Memory B cell (primary cell): ENCODE data around the gene SDK1.

ENCODE experiments used
- ATAC-seq: fragments of 150-1000 bp; cut with Tn5 transposase; 2 replicates; pipeline ENCODE4 v1.10.0; 2021; ENCODE audit warnings: low read depth, mild to moderate bottlenecking, moderate library complexity
- DNase-seq, 2 donors: peaks; one replicate each; pipeline ENCODE4 v3.0.0; 2022; ENCODE audit warnings: low spot score in 2 of 2
- H3K27ac Mint-ChIP-seq: one replicate; pipeline ENCODE4 v1.8.0; 2022; ENCODE audit warnings: mild to moderate bottlenecking, moderate library complexity, mixed read lengths
- H3K27me3 Mint-ChIP-seq: one replicate; pipeline ENCODE4 v1.8.0; 2022; ENCODE audit warnings: mixed read lengths
- H3K36me3 Mint-ChIP-seq: one replicate; pipeline ENCODE4 v1.8.0; 2022; ENCODE audit warnings: mild to moderate bottlenecking, mixed read lengths
- H3K4me1 Mint-ChIP-seq: one replicate; pipeline ENCODE4 v1.8.0; 2022; ENCODE audit warnings: mixed read lengths
- H3K4me3 Mint-ChIP-seq: one replicate; pipeline ENCODE4 v1.8.0; 2022; ENCODE audit warnings: mild to moderate bottlenecking, moderate library complexity, mixed read lengths
- H3K9me3 Mint-ChIP-seq: one replicate; pipeline ENCODE4 v1.8.0; 2022; ENCODE audit warnings: mixed read lengths

SDK1 gene

DNA sequence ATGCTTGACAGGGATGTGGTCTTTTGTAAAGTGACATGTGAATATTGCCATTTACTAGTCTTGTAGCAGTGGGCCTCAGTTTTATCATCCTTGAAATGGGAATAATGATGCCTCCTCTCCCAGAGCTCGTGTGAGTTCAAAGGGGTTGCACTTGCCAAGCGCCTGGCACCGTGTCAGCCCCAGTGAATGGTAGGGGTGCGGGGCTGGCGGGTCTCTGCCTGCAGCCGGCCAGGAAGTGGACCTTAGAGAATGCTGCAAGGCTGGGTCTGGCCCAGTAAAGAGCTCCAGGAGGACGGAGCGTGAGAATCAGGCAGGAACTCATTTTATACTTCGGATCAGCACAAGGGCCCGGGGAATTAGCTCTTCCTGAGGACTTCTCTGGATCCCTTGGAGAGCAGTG, 856.6 kb downstream of the SDK1 start:
- H3K4me3 Mint-ChIP-seq: no peak overlapping the region
- H3K9me3 Mint-ChIP-seq: peaks cover 3% of the 10 kb centered on the region
- H3K4me1 Mint-ChIP-seq: peaks cover 2% of the 10 kb centered on the region
- H3K27me3 Mint-ChIP-seq: peaks cover 8% of the 10 kb centered on the region
- H3K27ac Mint-ChIP-seq: no peak overlapping the region
- ATAC-seq: no peak
- DNase-seq: no peak
- no peaks in the 10 kb centered on the region for H3K36me3 Mint-ChIP-seq

DNA sequence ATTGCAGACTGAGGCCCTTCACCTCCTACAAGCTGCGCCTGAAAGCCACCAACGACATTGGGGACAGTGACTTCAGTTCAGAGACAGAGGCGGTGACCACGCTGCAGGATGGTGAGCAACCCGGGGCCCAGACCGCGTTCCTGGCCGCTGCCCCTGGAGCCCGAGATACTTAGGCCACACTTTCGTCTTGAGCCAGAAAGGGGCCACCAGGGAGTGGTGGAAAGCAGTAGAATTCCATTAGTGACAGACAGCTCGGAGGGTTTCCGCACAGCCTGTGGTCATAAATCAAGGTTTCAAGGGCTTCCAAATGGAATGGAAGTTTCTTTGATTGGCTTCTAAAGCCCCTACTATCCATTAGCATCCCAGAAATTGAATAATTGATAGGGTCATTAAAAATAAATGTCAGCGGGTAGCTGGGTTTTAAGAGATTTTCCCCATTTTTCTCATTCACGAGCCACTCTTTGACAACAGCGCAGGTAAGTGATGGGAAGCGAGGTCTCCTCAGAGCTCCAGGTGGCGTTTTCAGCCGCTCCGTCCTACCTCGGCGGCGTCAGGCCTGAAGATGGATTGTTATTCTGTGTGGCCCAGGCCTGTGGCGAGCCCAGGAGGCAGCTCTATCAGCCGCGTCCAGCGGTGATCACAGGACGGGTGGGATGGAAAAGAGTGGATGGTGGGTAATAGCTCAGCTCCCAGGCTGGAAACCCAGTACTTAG, 857.5 kb downstream of the SDK1 start:
- H3K4me3 Mint-ChIP-seq: no peak overlapping the region
- H3K9me3 Mint-ChIP-seq: peaks cover 3% of the 10 kb centered on the region
- ATAC-seq: no peak
- H3K27ac Mint-ChIP-seq: no peak overlapping the region
- H3K27me3 Mint-ChIP-seq: peaks cover 6% of the 10 kb centered on the region
- no peak for DNase-seq
- no peaks in the 10 kb centered on the region for H3K36me3 Mint-ChIP-seq
- H3K4me1 Mint-ChIP-seq: peaks cover 2% of the 10 kb centered on the region

DNA sequence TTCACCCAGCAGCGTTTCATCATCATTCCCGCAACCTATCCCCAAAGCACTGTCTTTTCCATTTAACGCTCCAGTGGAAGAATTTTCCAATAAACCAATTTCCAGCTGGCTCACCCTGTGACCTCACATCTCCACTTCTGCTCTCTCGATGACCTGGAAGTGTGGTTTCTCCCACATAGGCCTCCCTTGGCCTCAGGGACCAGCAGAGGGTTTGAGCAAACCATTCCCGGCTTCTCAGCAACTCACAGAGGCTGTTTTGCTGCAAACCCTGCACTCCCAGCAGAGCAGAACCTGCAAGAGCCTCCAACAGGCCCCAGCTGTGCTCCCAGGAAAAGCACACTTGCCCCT, 858.1 kb downstream of the SDK1 start:
- DNase-seq (no peak), ATAC-seq (no peak)
- no peak overlapping the region for H3K27ac Mint-ChIP-seq
- H3K4me1 Mint-ChIP-seq: peaks cover 2% of the 10 kb centered on the region
- no peak overlapping the region for H3K4me3 Mint-ChIP-seq
- H3K27me3 Mint-ChIP-seq: peaks cover 6% of the 10 kb centered on the region
- H3K9me3 Mint-ChIP-seq: peaks cover 3% of the 10 kb centered on the region
- H3K36me3 Mint-ChIP-seq: no peaks in the 10 kb centered on the region

DNA sequence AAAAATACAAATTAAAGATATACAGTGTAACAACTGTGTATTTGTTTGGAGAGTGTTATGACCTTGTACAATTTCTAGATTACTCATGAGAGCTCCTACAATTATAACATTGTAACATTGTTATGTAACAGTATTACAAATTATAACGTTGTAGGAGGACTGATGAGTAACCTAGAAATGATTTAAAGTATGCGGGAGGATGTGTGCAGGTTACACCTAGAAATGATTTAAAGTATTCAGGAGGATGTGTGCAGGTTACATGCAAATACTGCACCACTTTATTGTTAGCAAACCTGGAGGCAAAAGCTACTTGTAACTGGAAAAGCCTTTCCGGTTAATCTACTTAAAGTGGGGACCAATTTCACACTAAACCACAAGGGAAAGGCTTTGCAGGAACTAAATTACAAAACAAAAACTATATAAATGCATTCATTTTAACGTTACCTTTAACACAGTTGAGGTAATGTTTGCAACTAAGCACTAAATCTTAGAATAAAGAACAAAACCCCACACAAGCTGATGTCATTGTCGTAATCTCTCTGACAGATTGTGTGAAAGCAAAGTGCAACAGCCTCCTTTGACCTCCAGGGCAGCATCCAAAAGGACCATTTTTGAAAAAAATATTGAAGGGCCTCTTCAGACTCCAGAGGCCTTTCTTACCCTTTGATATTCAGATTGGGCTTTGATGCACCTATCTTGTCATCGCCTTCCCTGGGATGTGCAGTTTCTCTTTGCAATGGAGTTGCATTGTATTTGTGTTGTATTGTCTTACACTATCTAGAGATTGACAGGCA, 858.9 kb downstream of the SDK1 start:
- Mint-ChIP-seq H3K27me3 (peaks cover 6% of the 10 kb centered on the region), H3K4me1 (peaks cover 2% of the 10 kb centered on the region), H3K9me3 (peaks cover 3% of the 10 kb centered on the region), H3K4me3 (no peak overlapping the region), H3K36me3 (no peaks in the 10 kb centered on the region), H3K27ac (no peak overlapping the region)
- ATAC-seq: no peak
- no peak for DNase-seq

DNA sequence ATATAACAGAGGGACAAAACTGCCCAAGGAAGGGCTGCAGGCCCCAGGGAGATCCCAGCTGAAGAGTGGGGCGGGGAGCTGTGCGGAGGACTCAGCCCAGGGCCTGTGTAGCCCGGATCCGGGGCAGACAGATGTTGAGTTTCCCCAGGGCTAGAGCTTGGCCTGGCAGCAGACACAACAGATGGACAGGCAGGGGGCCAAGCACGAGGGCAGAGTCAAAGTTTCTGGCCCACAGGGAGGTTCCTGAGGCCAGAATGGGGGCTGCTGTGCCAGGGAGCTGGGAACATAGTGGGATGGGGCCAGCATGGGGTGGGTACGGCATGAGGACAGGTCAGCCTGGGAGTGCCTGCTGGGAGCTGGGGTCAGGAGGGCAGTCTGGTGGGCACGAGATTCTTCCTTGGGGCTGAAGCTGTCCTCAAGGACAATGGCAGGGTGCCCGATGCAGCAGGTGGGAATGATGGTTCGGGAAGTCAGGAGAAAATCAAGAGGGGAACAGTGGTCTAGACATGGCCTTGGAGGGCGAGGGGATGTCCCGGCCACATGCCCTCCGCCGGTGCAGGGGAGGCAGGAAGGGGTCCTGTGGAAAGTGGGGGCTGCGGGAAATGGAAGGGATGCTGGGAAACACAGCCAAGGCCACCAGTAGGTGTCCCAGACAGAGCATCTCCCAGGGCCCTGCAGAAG, 862.0 kb downstream of the SDK1 start:
- DNase-seq: no peak

DNA sequence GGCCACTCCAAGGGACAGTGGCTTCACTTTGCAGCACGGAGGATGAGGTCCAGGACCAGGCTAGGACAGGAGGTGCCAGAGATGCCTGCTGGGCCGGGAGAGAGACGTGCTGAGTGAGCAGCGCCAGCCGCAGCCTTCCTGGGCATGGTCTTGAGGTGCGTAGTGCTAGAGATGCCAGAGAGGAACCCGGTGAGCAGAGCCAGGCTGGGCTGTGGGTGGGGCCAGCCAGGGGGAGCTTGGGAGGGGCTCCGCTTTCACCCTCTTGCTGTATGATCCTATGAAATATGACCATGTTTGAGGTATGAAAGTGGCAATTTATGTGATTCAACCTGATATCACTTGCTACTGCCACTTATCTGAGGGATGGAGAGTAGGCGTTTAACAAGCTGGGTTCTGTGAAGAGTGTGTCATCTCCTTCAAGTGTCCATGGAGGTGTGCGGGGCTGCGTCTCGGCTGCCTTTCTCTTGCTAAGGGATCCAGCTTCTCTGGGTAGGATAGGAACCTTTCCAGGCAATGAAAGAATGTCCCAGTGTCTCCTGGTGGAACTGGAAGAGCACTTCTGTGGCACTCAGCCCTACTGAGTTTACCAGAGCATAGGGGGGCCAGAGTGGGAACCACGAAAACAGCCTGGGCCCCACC, 862.6 kb downstream of the SDK1 start:
- H3K27me3 Mint-ChIP-seq: peaks cover 1% of the 10 kb centered on the region
- H3K9me3 Mint-ChIP-seq: no peaks in the 10 kb centered on the region
- no peak for DNase-seq
- ATAC-seq: no peak
- H3K36me3 Mint-ChIP-seq: no peaks in the 10 kb centered on the region
- no peaks in the 10 kb centered on the region for H3K4me1 Mint-ChIP-seq
- no peak overlapping the region for H3K4me3 Mint-ChIP-seq
- H3K27ac Mint-ChIP-seq: no peak overlapping the region

More for the DNA sequence above, 862.0 kb downstream of the SDK1 start:
- Mint-ChIP-seq H3K36me3 (no peaks in the 10 kb centered on the region), H3K27me3 (peaks cover 1% of the 10 kb centered on the region), H3K27ac (no peak overlapping the region), H3K4me3 (no peak overlapping the region), H3K9me3 (no peaks in the 10 kb centered on the region), H3K4me1 (no peaks in the 10 kb centered on the region)
- ATAC-seq: no peak

DNA sequence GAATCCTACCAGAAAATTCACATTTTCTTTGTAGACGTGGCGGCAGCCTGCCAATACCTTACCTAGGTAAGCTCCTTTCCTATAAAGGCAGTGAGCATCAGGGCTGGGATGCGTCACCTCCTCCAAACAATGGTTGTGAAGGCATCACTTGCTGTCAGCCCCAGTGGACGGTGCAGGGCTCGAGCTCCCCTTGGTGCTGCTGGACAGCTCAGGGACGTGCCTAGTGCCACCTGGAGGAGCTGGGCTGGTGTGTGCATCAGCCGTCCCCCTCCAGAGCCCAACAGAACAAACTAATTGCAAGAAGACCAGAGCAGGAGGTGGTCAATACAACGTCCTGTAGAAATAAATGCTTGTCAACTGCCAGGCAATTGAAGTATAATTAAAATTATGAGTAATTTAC, 863.5 kb downstream of the SDK1 start:
- H3K27ac Mint-ChIP-seq: no peak overlapping the region
- H3K9me3 Mint-ChIP-seq: no peaks in the 10 kb centered on the region
- DNase-seq (no peak), ATAC-seq (no peak)
- H3K4me3 Mint-ChIP-seq: no peak overlapping the region
- no peaks in the 10 kb centered on the region for H3K36me3 Mint-ChIP-seq
- peaks cover 1% of the 10 kb centered on the region for H3K27me3 Mint-ChIP-seq
- no peaks in the 10 kb centered on the region for H3K4me1 Mint-ChIP-seq

DNA sequence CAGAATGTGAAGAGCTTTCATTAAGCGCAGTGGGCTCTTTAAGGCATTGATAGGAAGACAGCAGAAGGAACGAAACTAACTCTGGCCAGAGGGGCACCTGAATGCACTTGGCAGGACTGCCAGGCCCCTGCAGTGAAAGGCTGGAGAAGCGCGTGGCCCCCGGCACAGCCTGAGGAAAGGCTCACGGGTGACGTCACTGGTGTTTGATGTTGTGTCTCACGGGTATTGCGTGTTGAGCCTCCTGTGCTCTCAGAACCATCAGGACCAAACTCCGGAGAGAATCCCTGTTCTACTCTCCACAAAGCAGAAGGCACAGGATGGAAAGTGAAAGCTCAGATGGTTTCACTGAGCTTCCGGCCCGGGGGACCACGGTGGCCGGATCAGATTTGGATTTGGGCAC, 865.3 kb downstream of the SDK1 start:
- no peak for DNase-seq
- no peak for ATAC-seq
- Mint-ChIP-seq H3K4me3 (no peak overlapping the region), H3K27ac (no peak overlapping the region), H3K36me3 (no peaks in the 10 kb centered on the region), H3K4me1 (no peaks in the 10 kb centered on the region), H3K9me3 (no peaks in the 10 kb centered on the region), H3K27me3 (peaks cover 1% of the 10 kb centered on the region)

DNA sequence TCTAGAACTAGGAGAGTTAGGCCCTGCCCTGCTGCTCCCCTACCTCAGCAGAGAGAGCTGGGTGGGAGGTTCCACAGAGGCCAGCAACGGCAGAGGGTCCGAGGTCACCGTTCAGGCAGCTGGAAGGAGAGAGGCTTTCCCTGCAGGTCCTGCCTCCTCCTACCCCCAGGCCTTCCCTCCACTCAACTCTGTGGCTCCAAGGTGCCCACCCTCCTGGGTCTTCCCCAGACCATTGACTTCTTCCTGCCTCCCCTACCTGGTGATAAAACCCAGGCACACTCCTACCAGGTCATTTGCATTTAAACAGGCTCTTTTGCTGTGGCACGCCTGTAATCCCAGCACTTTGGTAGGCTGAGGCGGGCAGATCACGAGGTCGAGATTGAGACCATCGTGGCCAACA, 865.8 kb downstream of the SDK1 start:
- Mint-ChIP-seq H3K9me3 (no peaks in the 10 kb centered on the region), H3K27ac (no peak overlapping the region), H3K36me3 (no peaks in the 10 kb centered on the region), H3K4me1 (no peaks in the 10 kb centered on the region), H3K4me3 (no peak overlapping the region), H3K27me3 (peaks cover 1% of the 10 kb centered on the region)
- DNase-seq (no peak), ATAC-seq (no peak)

DNA sequence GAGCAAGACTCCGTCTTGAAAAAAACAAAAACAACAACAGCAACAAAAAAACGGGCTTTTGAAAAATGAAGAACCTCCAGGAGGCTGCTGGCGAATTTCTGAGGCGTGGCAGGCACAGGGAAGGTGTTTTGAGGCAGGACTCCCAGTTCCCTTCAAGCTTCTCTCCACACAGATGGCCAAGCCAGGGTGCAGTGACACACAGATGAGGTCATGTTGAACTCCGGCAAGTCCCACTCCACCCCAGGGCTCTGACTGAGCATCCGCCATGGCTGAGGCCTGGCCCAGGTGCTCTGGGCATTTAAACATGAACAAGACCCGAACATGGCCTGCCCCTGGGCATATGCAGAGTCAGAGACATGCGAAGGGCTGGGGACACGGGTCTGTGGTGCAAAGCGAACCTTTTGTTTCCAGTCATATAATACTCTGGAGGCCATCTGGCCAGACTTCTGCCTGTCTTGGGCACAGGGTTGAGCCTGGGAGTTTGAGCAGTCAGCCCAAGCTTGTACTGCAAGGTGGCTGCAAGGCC, 866.4 kb downstream of the SDK1 start:
- Mint-ChIP-seq H3K4me1 (no peaks in the 10 kb centered on the region), H3K27me3 (peaks cover 1% of the 10 kb centered on the region), H3K36me3 (no peaks in the 10 kb centered on the region), H3K4me3 (no peak overlapping the region), H3K9me3 (no peaks in the 10 kb centered on the region), H3K27ac (no peak overlapping the region)
- no peak for DNase-seq
- ATAC-seq: no peak

DNA sequence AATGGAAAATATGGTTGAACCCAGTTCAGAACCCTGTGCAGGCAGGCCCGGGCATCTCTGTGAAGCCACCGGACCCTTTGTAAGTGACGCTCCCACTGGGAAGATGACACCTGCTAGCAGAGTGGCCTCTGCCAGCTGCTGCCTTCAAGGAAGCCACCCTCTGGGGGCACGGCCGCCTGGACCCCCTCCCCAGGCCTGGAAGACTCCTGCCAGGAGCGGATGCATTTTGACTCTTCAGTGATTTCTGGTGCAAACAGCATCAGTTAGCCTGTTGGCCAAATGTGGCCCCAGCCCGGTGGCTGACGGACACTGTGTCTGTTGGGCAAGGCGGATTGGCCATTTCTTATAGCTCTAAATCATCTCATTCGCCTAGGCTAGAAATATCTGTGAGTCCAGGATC, 867.0 kb downstream of the SDK1 start:
- Mint-ChIP-seq H3K4me1 (no peaks in the 10 kb centered on the region), H3K36me3 (no peaks in the 10 kb centered on the region), H3K4me3 (no peak overlapping the region), H3K9me3 (no peaks in the 10 kb centered on the region), H3K27ac (no peak overlapping the region), H3K27me3 (no peaks in the 10 kb centered on the region)
- DNase-seq (no peak), ATAC-seq (no peak)

DNA sequence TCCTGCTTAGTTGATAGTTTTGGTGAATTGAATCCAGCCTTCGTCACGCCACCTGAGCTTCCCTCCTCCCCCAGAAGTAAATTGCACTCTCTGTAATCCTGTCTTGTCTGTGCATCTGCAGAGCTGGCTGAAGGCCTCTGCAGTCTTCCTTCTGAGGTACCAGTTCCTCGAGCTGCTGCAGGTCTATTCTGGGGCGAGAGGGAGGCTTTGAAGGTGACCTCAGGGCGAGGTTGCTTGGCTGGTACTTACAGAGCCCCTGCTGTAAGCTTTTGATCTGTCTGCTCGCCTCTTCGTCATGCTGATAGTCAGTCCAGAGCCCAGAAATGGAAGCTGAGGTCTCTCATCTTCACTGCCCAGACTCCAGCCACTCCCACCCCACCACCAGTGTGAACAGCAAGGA, 867.5 kb downstream of the SDK1 start:
- no peak for DNase-seq
- no peak for ATAC-seq
- Mint-ChIP-seq H3K27ac (no peak overlapping the region), H3K36me3 (no peaks in the 10 kb centered on the region), H3K27me3 (no peaks in the 10 kb centered on the region), H3K4me3 (no peak overlapping the region), H3K9me3 (no peaks in the 10 kb centered on the region), H3K4me1 (no peaks in the 10 kb centered on the region)

DNA sequence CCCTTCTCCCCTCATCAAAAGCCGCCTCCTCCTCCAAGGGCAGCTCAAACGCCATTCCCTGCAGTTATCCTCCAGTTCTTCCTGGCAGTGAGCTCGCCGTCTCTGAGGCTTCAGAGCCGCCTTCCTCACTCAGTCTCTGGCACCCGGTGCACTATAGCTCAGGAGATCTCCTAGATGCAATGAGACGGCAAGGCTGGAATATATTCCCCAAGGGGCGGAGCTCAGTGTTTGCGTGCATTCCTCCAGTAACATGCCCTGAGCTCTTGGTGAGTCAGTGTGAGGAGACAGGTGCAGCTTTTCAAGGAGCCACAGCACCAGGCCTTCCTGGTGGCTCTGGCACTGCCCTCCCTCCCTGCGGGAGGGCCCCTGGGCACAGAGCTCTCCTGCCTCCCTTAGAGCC, 868.4 kb downstream of the SDK1 start:
- no peak overlapping the region for H3K4me3 Mint-ChIP-seq
- no peaks in the 10 kb centered on the region for H3K4me1 Mint-ChIP-seq
- H3K9me3 Mint-ChIP-seq: no peaks in the 10 kb centered on the region
- H3K27me3 Mint-ChIP-seq: no peaks in the 10 kb centered on the region
- no peak for DNase-seq
- no peak for ATAC-seq
- no peaks in the 10 kb centered on the region for H3K36me3 Mint-ChIP-seq
- H3K27ac Mint-ChIP-seq: no peak overlapping the region
